ENCODE results near the gene SPHK1.
A peak's percentile ranks its signal among the peaks of the same experiment; 100 is the strongest.

- TF ChIP-seq CTCF (IDR thresholded peaks at IDR 0.05): peak in 2 of 7 experiments; percentile 10 to 11
- TF ChIP-seq POLR2A (IDR thresholded peaks at IDR 0.05): no peak
These were observed 48.4 kb downstream of the SPHK1 start for GRCh38 chr17:76432712-76433336.

All from body of pancreas (tissue), 4 donors.